Measurements from ENCODE around the gene ESRRG. TPM values are rescaled to one million over a fixed set of nuclear protein-coding genes. Genes with fewer than 3 reads are reported as not detected.

The ESRRG gene
- total RNA-seq, 2 donors from 2014 or later: 5.1 to 6.7 TPM

GRCh38 chr1:216641669-216642460 is 81.4 kb downstream of the ESRRG start:
- Mint-ChIP-seq H3K4me3 (no peak overlapping the region), H3K9me3 (no peaks in the 10 kb centered on the region), H3K4me1 (peaks cover under 1% of the 10 kb centered on the region), H3K36me3 (ENCODE audit: low read depth) (no peaks in the 10 kb centered on the region), H3K27me3 (ENCODE audit: insufficient read depth) (peaks cover 9% of the 10 kb centered on the region), H3K27ac (no peak overlapping the region)
- whole genome bisulfite sequencing, 2 experiments (ENCODE audit: insufficient coverage in 1 of 2, insufficient read length in 1 of 2): 92 to 94% methylated on average over 2 of the region's 2 CpGs
- no peak for TF ChIP-seq CTCF (conservative IDR thresholded peaks at IDR 0.05)
- Histone ChIP-seq H3K9ac (ENCODE audit: extremely low read depth, low read length, poor library complexity, severe bottlenecking) (no peak overlapping the region), H3K27ac (ENCODE audit: low read depth, low read length) (no peak overlapping the region), H3K4me3 (ENCODE audit: low read length) (no peak overlapping the region), H3K9me3 (ENCODE audit: control insufficient read depth, low read length) (no peaks in the 10 kb centered on the region), H3K4me1 (ENCODE audit: control insufficient read depth, insufficient read depth, low read length) (no peaks in the 10 kb centered on the region), H3K36me3 (ENCODE audit: control insufficient read depth, insufficient read depth, low read length) (no peaks in the 10 kb centered on the region), H3K27me3 (ENCODE audit: control insufficient read depth, insufficient read depth, low read length, poor library complexity, severe bottlenecking) (peaks cover 6% of the 10 kb centered on the region)
- no peak for DNase-seq

GRCh38 chr1:216640100-216640499 is 83.1 kb downstream of the ESRRG start:
- no peaks in the 10 kb centered on the region for H3K4me1 ChIP-seq (ENCODE audit: control insufficient read depth, insufficient read depth, low read length)
- H3K27me3 ChIP-seq (ENCODE audit: control insufficient read depth, insufficient read depth, low read length, poor library complexity, severe bottlenecking): no peaks in the 10 kb centered on the region
- Mint-ChIP-seq H3K4me3 (no peak overlapping the region), H3K9me3 (no peaks in the 10 kb centered on the region), H3K4me1 (peaks cover 8% of the 10 kb centered on the region), H3K27me3 (ENCODE audit: insufficient read depth) (no peaks in the 10 kb centered on the region), H3K27ac (no peak overlapping the region), H3K36me3 (ENCODE audit: low read depth) (no peaks in the 10 kb centered on the region)
- no peak overlapping the region for H3K9ac ChIP-seq (ENCODE audit: extremely low read depth, low read length, poor library complexity, severe bottlenecking)
- no peaks in the 10 kb centered on the region for H3K9me3 ChIP-seq (ENCODE audit: control insufficient read depth, low read length)
- no peak overlapping the region for H3K27ac ChIP-seq (ENCODE audit: low read depth, low read length)
- no peaks in the 10 kb centered on the region for H3K36me3 ChIP-seq (ENCODE audit: control insufficient read depth, insufficient read depth, low read length)
- 80 to 91% methylated on average over 1 to 3 of the region's 3 CpGs for whole genome bisulfite sequencing, 2 experiments (ENCODE audit: insufficient coverage in 1 of 2, insufficient read length in 1 of 2)
- DNase-seq: no peak
- TF ChIP-seq CTCF (conservative IDR thresholded peaks at IDR 0.05): no peak
- H3K4me3 ChIP-seq (ENCODE audit: low read length): no peak overlapping the region

- no peak overlapping the region for H3K4me3 ChIP-seq (ENCODE audit: low read length)
- no peaks in the 10 kb centered on the region for H3K36me3 ChIP-seq (ENCODE audit: control insufficient read depth, insufficient read depth, low read length)
- peaks cover 34% of the 10 kb centered on the region for H3K4me1 Mint-ChIP-seq
- H3K27ac Mint-ChIP-seq: no peak overlapping the region
- no peaks in the 10 kb centered on the region for H3K9me3 Mint-ChIP-seq
- H3K9ac ChIP-seq (ENCODE audit: extremely low read depth, low read length, poor library complexity, severe bottlenecking): no peak overlapping the region
- no peak for DNase-seq
- TF ChIP-seq CTCF (conservative IDR thresholded peaks at IDR 0.05): no peak
- H3K9me3 ChIP-seq (ENCODE audit: control insufficient read depth, low read length): no peaks in the 10 kb centered on the region
- no peak overlapping the region for H3K27ac ChIP-seq (ENCODE audit: low read depth, low read length)
- peaks cover 10% of the 10 kb centered on the region for H3K4me1 ChIP-seq (ENCODE audit: control insufficient read depth, insufficient read depth, low read length)
- peaks cover 4% of the 10 kb centered on the region for H3K27me3 Mint-ChIP-seq (ENCODE audit: insufficient read depth)
- peaks cover 6% of the 10 kb centered on the region for H3K27me3 ChIP-seq (ENCODE audit: control insufficient read depth, insufficient read depth, low read length, poor library complexity, severe bottlenecking)
- no peak overlapping the region for H3K4me3 Mint-ChIP-seq
- H3K36me3 Mint-ChIP-seq (ENCODE audit: low read depth): no peaks in the 10 kb centered on the region
- WGBS, 2 experiments (ENCODE audit: insufficient coverage in 1 of 2, insufficient read length in 1 of 2): 84 to 89% methylated on average over 3 of the region's 3 CpGs
Measured at GRCh38 chr1:216632980-216633379, 90.2 kb downstream of the ESRRG start.

Data from endodermal cell (in vitro differentiated cells).